LoVo (cell line): ENCODE measurements around the gene DBP.
A peak's percentile ranks its signal among the peaks of the same experiment; 100 is the strongest.
"Not testable (repeated sequence)": the region's sequence is repeated elsewhere in the genome, so short reads cannot be mapped to it uniquely, and the experiment has no call there.

Experiments used
- DNase-seq: peaks from one replicate; pipeline ENCODE4 v3.0.0-alpha.2; 2016; ENCODE audit warnings: low spot score

The DBP gene, protein sequence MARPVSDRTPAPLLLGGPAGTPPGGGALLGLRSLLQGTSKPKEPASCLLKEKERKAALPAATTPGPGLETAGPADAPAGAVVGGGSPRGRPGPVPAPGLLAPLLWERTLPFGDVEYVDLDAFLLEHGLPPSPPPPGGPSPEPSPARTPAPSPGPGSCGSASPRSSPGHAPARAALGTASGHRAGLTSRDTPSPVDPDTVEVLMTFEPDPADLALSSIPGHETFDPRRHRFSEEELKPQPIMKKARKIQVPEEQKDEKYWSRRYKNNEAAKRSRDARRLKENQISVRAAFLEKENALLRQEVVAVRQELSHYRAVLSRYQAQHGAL

GRCh38 chr19:48636859-48637448 is at the start of gene DBP:
Gene DBP (minus strand): TSS chr19:48637379. CDS start chr19:48636994, 385 bp downstream.
- DNase-seq, result no peak

DNA sequence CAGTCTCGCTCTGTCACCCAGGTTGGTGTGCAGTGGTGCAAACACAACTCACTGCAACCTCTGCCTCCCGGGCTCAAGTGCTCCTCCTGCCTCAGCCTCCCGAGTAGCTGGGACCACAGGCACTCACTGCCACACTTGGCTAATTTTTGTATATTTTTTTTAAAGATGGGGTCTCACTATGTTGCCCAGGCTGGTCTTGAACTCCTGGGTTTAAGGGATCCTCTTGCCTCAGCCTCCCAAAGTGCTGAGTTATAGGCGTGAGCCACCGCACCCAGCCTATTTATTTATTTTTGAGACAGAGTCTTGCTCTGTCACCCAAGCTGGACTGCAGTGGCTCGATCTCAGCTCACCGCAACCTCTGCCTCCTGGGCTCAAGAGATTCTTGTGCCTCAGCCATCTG is 49.5 kb upstream of the DBP start:
- not testable (repeated sequence) for DNase-seq

GRCh38 chr19:48686088-48686487 is 48.9 kb upstream of the DBP start:
- DNase-seq, result no peak

- DNase-seq, result peak; percentile 64
Observed at GRCh38 chr19:48685583-48685982, 48.4 kb upstream of the DBP start.

DNA sequence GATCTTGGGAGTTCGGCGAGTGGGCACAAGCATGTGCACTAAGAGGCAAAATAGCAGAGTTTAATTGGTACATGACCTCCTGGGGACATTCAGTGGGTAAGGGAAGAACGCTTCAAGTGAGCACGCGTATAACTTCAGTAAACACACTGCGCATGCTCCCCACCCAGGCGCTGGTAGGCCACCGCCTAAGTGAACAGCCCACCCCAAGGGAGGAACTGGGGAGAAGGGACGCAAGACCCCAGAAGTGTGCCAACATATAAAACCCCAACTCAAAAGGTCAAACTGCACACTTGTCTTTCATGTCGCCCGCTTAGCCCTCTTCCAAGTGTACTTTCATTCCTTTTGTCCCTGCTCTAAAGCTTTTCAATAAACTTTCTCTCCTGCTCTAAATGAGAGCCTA is 46.2 kb upstream of the DBP start:
- DNase-seq, result no peak

- DNase-seq, result no peak
Observed at GRCh38 chr19:48681127-48681470, 43.9 kb upstream of the DBP start.

DNA sequence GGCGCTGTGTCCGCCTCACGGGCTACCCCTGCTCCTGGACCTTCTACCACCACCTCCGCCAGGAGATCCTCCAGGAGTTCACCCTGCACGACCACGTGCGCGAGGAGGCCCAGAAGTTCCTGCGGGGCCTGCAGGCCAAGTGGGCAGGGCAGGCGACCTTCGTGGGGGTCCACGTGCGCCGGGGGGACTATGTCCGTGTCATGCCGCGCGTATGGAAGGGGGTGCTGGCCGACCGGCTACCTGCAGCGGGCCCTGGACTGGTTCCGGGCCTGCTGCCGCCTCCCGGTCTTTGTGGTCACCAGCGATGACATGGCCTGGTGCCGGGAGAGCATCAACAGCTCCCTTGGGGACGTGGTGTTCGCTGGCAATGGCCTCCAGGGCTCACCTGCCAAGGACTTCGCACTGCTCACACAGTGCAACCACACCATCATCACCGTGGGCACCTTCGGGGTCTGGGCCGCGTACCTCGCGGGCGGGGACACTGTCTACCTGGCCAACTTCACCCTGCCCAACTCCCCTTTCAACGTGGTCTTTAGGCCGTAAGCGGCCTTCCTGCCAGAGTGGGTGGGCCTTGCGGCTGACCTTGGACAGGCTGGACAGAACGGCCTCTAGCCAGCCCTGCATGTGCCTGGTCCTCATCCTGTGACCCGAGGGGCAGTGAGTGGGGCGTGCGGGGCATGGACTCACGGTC is 43.4 kb upstream of the DBP start:
- no peak for DNase-seq

DNA sequence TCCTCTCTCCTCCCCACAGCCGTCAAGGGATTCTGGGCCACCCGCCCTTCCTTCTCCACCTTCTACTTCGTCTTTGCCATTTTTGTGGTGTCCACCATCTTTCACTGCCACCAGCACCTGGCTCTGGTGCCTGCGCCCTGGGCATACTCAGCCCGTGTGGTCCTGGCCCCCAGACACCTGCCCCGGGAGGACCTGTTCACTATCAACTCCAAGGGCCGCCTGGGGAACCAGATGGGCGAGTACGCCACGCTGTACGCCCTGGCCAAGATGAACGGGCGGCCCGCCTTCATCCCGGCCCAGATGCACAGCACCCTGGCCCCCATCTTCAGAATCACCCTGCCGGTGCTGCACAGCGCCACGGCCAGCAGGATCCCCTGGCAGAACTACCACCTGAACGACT is 42.8 kb upstream of the DBP start:
- DNase-seq, result not testable (repeated sequence)

- peak; percentile 56 for DNase-seq
Observed at GRCh38 chr19:48678201-48678600, 41.0 kb upstream of the DBP start.

- no peak for DNase-seq
Observed at GRCh38 chr19:48676887-48677286, 39.7 kb upstream of the DBP start.

DNA sequence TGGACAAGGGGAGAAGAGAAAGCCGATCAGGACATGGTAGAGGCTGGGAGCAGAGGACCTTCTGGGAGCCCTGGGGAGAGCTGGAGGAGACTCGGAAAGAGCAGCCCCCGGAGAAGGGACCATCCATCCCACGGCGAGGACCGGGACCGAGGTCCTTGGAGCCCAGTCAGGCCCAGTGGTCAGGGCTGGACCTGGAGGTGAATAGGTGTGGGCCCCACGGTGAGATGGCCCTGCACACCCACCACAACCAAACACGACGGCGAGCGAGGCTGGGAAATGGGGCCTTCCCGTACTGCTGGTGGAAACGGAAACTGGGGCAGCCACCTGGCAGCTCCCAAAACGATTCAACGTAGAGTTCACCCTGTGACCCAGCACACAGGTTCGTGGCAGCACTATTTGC is 39.3 kb upstream of the DBP start:
- no peak for DNase-seq

DNA sequence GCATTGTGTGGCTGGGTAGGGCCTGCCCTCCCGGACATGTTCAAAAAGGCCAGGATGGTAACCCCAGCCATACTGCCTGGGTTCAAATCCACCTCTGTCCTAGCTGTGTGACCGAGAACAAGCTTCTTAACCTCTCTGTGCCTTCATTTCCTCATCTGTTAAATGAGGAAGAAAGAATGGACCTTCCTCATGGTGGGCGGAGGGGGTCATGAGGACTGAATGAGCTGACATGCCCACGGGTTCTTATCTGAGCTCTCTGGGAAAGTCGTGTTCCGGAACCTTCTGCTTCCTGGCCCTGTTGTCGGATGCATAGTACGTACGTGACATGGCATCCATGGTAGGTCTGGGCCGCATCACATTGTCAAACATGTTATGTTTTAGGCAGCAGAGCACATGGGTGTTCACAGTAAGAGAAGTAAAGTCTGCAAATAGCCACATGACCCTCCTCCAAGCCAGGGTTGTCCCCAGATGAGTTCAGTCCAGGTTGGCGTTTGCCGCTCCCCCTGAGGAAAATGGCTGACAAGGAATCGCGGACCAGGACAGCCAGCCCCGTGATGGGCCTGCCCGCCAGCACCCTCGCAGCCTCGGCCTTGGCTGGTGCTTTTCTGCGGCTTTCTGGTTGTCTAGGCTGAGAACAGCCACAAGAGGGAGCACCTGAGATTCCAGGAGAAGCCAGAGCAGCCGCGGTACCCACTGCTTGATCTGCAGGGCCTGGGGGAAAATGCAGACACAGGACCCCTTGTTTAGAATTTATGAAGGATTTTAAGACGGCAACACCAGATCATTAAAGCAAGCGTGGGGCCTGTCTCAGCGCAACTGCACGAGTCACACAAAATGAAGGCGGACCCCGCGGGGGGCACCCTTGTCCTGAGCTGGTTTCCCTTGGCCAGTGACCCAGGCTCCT is 38.0 kb upstream of the DBP start:
- peak; percentile 77 for DNase-seq

DNA sequence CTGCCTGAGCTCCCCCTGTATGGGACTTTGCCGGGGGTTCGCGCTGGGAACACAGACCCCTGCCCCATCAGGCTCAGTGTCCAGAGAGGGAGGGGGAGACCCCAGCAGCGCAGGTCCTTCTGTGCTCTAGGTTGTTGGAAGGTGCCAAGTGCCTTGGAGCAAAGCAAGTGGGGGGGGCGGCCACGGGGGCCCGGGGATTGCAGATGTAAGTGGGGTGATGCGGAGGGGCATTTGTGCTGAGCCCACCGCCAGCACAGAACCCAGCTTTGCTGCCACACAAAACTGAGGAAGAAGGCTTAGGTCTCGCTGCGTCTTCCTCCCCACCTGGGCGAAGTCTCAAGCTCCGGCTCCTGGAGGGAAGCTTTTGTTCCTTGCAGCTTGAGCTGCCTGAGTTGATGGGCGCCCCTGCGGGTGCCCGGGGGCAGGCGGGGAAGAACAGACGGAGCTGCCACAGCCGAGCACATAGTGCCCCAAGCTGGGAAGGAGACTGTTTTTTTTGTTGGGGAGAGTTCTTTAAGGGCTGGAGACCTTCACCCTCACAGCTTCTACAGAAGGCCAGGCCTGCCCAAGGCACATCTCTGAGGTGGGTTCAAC is 37.1 kb upstream of the DBP start:
- no peak for DNase-seq

GRCh38 chr19:48673436-48674100 is 36.4 kb upstream of the DBP start:
- DNase-seq, result no peak

GRCh38 chr19:48672994-48673393 is 35.8 kb upstream of the DBP start, which contains the start of gene NTN5:
Gene NTN5 (minus strand): TSS chr19:48673017. CDS start chr19:48670986, 2,031 bp downstream.
- DNase-seq, result no peak

GRCh38 chr19:48671446-48671995 is 34.3 kb upstream of the DBP start:
- no peak for DNase-seq

- DNase-seq, result no peak
Observed at GRCh38 chr19:48670699-48671445, 33.7 kb upstream of the DBP start.

DNA sequence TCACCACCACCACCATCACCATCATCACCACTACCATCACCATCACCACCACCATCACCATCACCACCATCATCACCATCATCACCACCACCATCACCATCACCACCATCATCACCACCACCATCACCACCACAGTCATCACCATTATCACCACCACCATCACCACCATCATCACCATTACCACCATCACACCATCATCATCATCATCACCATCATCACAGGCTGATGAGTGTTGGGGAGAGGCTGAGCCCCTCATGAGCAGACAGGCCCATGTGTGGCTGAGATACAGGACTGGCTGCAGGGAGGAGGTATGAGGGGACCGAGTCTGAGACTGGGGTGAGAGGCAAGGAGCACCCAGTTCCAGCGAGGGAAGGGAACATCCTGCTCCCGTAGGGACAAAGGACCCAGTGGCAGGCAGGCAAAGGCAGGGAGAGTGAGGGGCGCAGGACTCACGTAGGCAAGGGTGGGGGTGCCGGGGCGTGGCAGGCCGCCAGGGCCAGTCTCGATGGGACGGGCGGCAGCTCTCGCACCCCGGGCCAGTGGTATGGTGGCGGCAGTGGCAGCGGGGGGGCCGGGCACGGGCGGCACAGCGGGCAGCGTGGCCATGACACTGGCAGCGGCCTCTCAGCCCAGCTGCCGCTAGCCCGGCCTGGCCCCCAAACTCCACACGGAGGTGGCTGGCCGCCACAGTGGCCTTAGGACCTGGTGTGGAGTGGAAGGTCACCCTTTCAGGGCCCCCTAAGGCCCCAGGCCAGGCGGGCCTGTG is 32.9 kb upstream of the DBP start:
- no peak for DNase-seq

GRCh38 chr19:48668761-48669160 is 31.6 kb upstream of the DBP start:
- no peak for DNase-seq
